GM19025 (cell line): Measurements from ENCODE around the gene TRAF3IP3.
A peak's percentile ranks its signal among the peaks of the same experiment; 100 is the strongest.

Experiments used
- ATAC-seq: cut with Tn5 transposase; IDR thresholded peaks from one replicate; pipeline ENCODE4 v1.9.1; 2021; ENCODE audit warnings: mild to moderate bottlenecking, low read depth, moderate library complexity; ENCODE audit not compliant: unreplicated experiment

TRAF3IP3 gene, protein sequence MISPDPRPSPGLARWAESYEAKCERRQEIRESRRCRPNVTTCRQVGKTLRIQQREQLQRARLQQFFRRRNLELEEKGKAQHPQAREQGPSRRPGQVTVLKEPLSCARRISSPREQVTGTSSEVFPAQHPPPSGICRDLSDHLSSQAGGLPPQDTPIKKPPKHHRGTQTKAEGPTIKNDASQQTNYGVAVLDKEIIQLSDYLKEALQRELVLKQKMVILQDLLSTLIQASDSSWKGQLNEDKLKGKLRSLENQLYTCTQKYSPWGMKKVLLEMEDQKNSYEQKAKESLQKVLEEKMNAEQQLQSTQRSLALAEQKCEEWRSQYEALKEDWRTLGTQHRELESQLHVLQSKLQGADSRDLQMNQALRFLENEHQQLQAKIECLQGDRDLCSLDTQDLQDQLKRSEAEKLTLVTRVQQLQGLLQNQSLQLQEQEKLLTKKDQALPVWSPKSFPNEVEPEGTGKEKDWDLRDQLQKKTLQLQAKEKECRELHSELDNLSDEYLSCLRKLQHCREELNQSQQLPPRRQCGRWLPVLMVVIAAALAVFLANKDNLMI

DNA sequence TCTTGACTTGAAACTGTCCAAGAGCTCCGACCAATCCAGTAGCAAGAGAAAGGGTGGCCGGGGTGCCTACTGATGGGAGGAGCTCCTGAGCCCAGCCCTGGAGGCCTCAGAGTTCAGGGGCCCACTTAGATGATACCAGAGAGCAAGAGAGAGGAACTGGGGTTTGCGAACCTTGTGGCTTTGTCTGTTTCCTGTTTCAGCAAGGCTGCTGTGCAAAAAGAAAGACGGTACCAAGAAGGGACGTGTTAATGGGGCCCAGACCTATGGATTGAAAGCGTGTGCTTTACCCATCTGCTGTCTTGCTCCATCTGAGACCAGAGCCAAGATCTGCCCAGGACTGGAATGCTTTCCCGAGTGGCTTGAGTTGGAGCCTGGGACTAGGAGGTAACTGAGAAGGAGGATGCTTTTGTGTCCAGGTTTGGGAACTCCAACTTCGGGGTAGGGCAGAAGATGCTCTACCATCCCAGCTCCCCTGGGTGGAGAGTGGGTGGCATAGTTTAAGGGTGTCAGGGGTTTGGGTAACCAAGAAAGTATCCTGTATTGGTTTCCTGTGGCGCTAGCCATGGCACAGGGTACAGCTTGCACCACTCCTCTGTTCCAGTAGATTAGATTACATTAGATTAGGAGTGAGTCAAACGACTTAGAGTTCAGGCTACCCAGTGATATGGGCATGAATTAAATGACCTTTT lies at the start of gene TRAF3IP3:
Gene TRAF3IP3 (plus strand): TSS at position 128 of the 689 bp plus-strand sequence. CDS start 3,987 bp downstream, outside the sequence.
- ATAC-seq: peak; percentile 67

DNA sequence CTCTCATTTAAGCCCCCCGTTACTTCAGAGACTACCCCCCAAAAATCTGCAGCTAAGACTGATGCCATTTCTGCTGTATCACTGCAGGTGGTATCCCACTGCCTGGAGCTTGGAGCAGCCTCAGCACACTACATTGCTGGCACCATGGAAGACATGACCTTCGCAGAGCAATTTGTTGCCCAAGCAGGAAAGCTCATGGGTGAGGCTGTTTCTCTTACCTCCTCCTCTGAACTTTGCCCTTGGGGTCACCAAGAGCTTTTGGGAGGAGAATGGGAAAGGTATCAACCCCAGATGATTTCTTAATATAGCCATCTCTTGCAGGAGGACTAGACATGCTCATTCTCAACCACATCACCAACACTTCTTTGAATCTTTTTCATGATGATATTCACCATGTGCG lies 49.2 kb upstream of the TRAF3IP3 start:
- no peak for ATAC-seq

DNA sequence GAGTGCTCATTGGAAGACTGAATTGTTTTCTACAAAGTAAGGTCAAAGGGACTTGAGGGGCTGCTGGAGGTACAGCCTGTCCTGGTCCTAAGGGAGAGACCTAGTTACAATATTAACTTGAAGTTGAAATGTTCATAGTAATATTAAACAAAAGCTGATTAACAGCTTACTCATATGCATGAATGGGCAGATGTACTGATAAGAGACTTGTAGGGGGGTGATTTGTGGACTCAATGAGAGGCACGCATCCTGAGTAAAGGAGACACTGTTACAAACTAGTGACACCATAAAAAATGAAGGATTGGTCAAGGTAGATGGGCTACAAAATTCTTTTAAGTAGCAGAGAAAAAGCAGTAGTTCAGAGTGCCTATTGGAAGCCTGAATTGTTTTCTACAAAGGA lies 48.5 kb upstream of the TRAF3IP3 start:
- no peak for ATAC-seq

DNA sequence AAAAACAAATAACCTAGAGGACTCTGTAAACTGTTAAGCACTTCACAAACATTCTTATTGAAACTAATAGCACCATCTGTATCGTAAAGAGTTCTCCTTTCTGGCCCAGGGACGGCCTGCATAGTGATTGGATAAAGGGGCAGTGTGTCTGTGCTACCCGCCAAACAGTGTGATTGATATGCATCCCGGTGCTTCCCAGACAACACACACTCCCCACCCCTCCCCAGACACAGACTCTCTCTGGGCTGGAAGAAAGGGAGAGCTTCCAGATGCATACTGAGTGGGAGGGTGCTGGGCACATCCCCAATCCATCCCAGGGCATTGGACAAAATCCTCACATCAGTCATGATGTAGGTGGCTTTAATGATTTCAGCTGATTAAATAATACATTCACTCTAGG lies 47.6 kb upstream of the TRAF3IP3 start:
- ATAC-seq: no peak

DNA sequence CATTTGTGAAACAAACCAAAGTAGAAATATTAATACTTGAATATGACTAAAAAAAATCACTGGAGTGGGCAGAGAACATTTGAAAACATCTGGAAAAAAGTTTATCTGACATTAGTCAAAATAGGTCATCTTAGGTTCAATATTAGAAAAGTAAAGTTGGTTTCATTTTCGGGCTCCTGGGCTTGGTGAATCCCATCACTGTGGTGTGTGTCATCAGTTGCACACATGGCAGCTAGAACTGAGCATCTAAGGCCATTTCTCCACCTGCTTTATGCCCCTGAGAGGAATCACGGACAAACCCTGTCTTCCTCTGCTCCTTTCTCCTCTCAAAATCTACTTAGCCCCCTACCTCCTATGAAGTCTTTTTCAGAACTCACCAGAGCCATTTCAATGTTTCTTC lies 45.8 kb upstream of the TRAF3IP3 start:
- no peak for ATAC-seq

DNA sequence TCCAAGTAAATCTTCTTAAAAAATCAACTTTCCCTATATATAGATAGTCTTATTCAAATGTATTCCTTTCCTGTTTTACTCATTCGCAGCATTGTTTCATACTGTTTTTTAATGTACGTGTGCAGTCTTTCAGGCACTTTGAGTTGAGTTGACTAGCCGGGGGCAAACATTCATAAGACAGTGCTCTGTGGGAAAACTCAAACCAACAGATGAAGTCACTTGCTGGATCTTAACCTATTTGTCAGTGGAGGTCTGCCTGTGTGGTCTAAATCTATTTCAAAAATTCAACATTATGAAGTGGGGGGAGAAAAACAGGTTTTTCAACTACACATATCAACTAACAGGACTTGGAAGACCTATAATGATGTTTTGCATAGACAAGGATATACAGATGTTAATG lies 45.0 kb upstream of the TRAF3IP3 start:
- ATAC-seq: no peak

DNA sequence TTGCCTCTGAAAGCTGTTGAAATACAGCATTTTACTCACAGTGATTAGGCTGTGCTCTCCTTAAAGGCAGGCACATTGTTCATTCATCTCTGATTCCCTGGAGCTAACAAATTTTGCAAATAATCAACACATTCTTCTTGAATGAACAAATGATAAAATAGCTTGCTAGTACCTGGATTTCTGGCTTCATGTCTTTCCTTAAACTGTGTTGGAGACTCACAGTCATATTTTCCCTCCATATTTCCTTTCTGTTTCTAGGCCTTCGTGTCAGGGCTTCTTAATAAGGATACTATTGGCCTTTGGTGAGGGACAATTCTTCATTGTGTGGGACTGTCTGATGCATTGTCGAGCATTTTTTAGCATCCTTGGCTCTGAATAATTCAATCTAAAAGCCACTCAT lies 41.5 kb upstream of the TRAF3IP3 start:
- ATAC-seq: no peak

DNA sequence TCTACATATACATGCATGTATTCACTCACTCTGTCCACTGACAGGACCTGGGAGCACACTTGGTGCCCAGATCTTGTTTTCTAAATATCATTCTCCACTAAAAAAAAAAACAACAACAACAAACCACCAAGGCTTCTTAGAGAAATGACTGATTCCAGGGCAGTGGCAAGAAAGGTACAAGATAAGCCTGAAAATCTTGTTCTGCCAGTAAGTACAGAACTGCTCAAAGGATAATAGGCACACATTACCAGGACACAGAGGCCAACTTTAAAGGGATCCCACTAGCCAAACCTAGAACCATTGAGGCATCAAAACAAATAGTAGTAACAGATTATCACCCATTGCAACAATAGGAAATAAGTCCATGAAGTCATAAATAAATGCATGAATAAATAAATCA lies 40.5 kb upstream of the TRAF3IP3 start:
- no peak for ATAC-seq

DNA sequence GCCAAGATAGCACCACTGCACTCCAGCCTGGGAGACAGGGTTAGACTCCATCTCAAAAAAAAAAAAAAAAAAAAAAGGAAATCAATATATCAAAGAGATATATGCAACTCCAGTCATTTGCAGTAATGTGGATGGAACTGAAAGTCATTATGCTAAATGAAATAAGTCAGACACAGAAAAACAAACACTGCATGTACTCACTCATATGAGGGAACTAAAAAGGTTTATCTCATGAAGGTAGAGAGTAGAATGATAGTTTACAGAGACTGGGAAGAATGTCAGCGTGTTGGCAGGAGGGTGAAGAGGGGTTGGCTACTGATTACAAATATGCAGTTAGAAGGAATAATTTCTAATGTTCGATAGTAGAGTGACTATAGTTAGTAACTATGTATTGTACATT lies 38.0 kb upstream of the TRAF3IP3 start:
- ATAC-seq: no peak

DNA sequence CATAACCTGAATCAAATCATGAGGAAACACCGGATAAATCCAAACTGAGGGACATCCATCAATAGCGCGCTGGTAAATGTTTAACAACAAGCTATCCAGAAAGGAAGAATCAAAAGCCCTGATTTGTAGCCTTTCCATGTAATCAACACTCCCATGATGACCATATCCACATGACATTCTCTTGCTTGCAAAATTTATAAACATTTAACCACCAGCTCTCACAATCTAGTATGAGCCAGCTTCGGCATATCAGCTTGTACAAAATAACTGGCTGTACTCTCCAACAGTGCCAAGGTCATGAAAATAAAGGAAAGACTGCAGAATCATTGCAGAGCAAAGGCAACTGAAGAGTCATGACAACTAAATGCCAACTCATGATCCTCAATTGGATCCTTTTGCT lies 35.5 kb upstream of the TRAF3IP3 start:
- ATAC-seq: no peak

DNA sequence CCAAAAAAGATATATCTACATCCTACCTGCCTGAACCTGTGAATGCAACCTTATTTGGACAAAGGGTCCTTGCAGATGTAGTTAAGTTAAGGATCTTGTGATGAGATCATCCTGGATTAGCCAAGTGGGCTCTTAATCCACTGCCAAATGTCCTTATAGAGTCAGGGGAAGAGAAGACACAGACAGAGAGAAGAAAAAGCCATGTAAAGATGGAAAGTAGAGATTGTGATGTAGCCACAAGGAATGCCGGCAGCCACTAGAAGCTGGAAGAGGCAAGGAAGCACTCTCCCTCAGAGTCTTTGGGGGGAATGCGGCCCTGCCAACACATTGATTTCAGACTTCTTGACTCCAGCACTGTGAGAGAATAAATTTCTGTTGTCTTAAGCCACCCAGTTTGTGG lies 35.0 kb upstream of the TRAF3IP3 start:
- no peak for ATAC-seq

DNA sequence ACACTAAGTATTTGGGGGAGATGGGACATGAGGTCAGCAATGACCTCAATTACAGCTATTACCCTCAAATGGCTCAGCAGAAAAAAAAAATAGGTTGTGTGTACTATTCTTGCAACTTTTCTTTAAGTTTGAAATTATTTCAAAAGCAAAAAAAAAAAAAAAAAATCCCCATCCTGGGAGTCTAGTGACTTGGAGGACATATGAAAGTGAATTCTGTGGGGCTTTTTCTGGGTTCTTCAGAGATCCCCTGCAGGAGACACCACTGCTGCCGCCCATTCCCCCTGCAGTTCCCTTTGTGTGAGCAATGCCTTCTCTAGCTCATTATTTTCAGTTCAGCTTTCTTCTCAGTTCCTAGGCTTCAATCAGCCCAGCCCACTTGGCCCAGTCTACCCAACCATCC lies 34.5 kb upstream of the TRAF3IP3 start:
- no peak for ATAC-seq

DNA sequence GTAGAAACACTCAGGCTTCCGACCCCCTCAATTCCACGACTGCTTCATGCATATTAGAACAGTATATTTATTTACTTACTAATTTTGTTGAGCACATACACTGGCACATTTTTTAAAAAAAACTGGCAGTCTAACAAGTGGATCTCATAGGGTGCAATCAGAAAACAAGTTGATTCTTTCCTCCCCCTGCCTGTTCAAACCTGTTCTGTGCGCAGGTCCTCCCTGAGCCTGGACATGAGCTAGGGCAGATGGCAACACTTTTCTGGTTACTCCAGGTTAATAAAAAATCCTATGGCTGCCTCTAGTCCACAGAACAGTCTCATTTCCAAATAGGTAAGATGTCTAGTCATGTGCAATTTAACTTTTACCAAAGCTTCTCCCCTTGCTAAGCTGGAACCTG lies 32.6 kb upstream of the TRAF3IP3 start:
- no peak for ATAC-seq

DNA sequence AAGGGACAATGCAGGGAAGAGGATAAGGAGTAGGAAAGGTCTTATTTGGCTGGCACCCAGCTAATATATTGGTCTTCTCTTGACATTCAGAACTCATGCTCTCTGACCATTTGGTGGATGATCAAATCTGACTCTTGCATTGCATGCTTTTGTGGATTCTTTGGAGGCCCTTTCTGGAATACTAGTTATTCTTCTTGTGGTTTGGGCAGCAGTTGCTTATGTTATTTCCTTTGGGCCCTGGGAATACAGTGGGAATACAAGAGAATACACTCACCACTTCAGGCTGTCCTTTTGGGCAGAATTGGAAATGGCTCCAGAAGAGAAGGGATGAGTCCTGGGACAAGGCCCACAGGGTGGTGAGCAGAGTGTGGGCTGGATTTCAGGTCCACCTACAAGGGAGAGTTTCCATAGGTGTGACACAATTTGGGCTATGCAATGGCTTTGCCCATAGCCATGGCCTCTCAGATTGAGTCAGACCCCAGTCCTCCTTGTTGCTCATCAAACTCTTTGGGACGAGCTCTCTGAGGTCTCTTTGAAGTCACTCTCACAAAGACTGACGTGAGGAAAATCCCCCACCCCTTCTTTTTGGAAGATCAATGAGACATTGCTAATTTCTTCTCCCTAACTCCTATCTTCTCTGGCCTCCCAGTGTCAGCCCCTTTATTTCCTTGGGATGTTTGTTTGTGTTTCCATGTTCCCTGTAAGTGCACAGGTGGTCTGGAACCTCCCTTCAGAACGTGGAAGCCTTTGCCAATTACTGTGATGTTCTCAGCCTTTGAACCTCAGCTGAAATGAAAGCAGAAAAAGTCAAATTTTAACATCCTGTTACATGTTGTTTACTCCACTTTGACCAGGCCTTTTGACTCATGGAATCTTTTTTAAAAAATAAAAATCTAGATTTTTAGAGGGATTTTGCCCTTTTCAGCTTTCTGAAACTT lies 31.8 kb upstream of the TRAF3IP3 start:
- ATAC-seq: no peak

DNA sequence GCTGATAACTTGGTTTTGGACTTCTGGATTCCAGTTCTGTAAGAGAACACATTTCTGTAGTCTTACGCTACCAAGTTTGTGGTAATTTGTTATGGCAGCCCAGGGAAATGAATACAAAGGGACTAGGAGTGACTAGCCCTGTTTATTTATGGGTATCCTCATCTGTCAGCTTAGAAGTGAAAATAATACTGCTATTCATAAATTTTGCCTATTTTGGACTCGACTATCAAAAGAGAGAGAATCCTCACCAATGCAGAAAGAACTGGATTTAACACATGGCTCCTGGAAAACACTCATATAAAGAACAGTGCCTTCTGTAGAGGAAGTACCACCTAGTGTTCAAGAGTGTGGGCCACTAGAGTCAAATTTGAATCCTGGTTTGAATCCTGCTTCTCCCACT lies 28.6 kb upstream of the TRAF3IP3 start:
- no peak for ATAC-seq

DNA sequence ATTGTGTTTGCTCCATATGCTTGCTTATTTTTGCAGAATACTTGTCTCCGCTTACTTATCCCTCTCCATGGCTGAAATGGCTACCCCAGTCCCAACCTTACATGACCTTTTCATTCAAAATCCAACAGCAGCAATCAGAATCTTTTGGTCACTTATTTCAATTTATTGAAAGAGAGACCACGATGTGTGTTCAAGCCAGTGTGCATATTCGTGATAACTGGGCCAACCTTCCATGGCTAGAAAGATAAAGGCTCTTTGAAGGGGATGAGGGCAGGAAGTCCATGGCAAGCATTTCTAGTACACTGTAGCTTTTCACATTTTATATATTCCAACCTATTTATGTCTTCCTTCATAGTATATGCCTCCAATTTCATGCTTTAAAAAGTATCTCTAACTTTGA lies 28.1 kb upstream of the TRAF3IP3 start:
- ATAC-seq: no peak

DNA sequence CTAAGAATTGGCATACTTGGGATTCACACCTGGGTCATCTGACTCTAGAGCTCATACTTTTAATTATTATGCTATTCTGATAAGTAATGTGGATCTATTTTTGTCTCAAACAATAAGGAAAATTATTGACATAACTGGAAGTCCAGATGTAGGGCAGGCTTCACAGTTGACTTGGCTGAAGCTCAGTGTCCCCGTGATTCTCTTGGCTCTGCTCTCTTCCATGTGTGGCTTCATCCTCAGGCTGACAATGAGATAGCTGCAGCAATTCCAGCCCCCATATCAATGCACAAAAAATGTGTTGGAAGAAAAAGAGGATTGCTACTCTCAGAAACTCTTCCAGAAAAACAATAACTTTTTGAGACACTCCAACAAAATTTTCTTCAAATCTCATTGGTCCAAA lies 27.4 kb upstream of the TRAF3IP3 start:
- ATAC-seq: no peak

DNA sequence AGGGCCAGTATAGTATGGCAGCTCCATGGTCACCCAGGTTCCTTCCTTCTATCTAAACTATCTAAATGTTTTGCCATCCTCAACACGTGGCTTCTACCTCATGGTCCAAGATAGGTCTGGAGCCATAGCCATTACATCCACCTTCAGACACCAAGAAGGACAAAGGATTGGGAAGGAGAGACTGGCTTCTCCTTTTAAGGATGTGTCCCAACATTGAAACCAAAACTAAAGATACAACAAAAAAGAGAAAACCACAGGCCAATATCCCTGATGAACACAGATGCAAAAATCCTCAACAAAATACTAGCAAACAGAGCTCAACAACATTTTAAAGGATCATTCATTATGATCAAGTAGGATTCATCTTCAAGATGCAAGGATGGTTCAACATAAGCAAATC lies 26.4 kb upstream of the TRAF3IP3 start:
- no peak for ATAC-seq

DNA sequence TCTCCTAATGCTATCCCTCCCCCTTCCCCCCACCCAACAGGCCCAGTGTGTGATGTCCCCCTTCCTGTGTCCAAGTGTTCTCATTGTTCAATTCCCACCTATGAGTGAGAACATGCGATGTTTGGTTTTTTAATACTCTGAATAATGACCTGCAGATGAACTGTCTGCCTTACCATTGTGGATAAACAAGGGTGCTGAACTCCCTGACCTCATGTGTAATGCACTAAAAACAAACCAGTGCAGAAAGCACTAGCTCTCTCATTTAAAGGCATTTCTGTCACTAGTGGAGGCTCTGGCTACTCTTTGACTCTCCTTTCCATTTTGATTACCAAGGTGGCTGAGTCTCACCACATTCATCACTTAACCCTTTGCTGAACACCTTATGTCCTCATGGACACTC lies 23.1 kb upstream of the TRAF3IP3 start:
- no peak for ATAC-seq

DNA sequence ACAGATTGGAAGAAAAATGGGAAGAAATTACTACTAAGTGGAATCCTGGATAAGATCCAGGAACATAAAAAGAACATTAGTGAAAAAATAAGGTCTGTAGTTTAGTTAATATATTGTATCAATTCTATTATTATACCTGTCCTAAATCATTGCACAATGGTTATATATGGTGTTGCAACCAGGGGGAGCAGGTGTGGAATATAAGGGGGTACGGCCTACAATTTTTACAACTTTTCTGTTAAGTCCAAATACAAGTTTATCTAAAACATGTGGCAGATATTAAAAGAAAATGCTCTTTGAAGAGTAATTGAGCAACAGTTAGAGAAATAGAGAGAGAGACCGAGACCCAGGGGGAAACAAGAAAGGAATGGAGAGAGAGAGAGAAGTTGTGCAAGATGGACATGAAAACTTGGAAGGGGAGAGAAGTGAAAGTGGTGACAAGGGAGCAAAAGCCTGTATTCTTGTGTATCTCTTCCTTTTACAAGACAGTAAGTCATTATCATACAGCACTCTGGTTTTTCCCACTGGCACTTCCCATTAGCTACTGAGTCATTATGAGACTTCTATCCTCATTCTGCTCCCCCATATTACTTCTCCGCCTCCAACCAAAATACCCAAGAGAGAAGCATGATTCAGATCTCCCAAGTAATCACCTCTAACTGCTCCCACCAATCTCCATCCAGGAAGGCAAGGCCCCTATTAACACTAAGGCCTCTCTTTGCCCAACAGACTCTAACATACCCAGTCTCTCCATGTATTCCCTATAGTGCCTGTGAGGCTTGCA lies 22.3 kb upstream of the TRAF3IP3 start:
- ATAC-seq: no peak
